HG03439 (cell line): ENCODE results near the gene GSTA4.
"Not testable (repeated sequence)": the region's sequence is repeated elsewhere in the genome, so short reads cannot be mapped to it uniquely, and the experiment has no call there.

Source experiments
- ATAC-seq: cut with Tn5 transposase; IDR thresholded peaks from one replicate; pipeline ENCODE4 v1.9.1; 2021; ENCODE audit warnings: mild to moderate bottlenecking, moderate library complexity; ENCODE audit not compliant: unreplicated experiment

Gene GSTA4

DNA sequence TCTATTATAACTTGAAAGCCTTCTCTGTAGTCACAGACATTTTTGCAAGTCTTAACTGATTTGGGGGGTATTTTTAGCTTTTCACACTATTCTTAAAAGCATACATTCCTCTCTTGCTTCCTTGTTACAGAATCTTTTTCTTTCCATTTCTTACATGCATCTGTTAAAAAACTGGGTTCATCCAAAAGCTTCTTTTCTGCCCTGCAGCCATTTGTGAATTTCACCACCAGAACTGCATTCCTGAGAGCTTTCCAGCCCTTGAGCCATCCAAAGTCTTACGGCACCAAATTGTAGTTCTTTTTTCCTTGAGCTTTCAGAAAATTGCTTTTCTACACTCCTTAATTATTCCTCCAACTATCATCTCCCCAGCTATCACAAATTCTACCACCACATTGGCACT, 19.7 kb upstream of the GSTA4 start:
- ATAC-seq, result no peak

GRCh38 chr6:53014063-53014462, 19.0 kb upstream of the GSTA4 start:
- ATAC-seq, result no peak

DNA sequence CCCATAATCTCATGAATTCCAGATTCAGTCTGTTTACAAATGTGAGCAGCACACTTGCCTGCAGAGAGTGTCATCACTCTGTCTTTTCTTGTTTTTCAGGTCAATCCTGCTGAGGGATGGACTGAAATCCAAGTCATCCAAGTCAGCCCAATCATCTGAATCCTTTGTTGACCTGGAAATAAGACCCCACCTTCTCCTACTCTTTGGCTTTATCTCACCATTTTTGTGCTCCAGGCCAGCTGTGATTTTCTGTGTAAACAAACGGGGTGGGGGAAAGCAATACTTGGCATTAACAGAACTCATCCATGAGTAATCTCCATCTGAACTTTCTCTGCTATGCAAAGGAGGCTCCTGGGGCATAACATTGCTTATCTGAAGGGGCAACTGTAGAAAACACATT, 16.9 kb upstream of the GSTA4 start:
- no peak for ATAC-seq

DNA sequence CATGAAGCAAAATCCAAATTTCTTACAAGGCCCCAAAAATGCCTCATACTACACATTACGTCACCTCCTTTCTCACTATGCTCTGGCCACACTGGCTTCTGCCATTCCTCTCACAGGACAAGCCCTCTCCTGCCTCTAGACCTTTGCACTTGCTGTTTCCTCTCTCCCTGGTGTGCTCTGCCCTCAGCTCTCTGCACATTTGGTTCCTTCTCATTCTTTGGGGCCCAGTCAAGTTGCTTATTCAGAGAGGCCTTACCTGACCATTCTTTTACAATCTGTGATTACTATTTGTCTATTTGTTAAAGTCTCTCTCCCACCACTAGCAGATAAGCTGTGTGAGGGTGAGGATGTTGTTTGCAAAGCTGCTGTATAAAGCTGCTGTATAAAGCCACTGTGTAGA, 15.4 kb upstream of the GSTA4 start:
- no peak for ATAC-seq

GRCh38 chr6:53009511-53009910, 14.4 kb upstream of the GSTA4 start:
- no peak for ATAC-seq

GRCh38 chr6:53009056-53009455, 14.0 kb upstream of the GSTA4 start:
- ATAC-seq, result no peak

GRCh38 chr6:53008192-53008687, 13.2 kb upstream of the GSTA4 start:
- not testable (repeated sequence) for ATAC-seq

- no peak for ATAC-seq
Observed at GRCh38 chr6:53005663-53006250, 10.7 kb upstream of the GSTA4 start.

DNA sequence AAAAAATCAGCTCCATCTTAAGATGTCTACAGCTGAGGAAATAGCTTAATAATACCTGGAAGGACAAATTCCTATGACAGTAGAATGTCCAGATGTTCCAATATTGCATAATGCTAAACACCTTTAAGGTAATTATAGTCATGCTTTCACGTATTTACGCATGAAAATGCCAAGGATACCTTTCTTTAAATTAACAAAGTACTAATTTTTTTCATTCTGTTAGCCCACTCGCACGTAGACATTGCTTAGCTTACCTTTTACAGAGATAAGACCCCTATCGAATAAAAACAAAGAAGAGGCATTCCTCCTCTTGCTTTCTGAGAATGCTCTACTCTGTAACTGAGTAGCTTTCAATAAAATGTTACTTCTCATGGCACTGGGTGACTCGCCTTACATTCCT, 4.4 kb upstream of the GSTA4 start:
- no peak for ATAC-seq

DNA sequence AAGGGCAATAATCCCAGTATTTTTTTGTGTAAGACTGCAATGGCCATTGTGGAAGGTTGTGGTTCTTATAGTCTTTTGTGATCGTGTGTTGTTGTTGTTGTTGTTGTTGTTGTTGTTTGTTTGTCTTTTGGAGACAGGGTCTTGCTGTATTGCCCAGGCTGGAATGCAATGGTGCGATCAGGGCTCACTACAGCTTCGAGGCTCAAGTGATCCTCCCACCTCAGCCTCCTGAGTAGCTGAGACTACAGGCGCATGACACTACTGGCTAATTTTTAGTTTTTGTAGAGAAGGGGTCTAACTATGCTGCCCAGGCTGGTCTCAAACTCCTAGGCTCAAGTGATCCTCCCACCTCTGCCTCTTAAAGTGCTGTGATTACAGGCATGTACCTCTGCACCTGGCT, 3.5 kb upstream of the GSTA4 start:
- ATAC-seq, result no peak

GRCh38 chr6:52995913-52996645, 995 bp upstream of the GSTA4 start:
- ATAC-seq, result no peak

DNA sequence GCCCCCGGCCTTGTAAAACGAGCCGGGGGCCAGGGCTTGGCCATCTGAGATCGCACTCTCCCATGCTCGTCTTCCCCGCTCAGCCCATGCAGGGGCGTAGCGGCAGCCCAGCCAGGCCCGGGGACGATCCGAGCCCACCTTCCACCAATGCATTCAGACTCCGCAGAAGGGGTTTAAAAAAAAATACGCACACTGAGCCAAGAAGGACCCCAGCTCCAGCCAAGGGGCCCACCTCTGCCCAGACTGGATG, 320 bp downstream of the GSTA4 start:
- peak; percentile 22 for ATAC-seq

DNA sequence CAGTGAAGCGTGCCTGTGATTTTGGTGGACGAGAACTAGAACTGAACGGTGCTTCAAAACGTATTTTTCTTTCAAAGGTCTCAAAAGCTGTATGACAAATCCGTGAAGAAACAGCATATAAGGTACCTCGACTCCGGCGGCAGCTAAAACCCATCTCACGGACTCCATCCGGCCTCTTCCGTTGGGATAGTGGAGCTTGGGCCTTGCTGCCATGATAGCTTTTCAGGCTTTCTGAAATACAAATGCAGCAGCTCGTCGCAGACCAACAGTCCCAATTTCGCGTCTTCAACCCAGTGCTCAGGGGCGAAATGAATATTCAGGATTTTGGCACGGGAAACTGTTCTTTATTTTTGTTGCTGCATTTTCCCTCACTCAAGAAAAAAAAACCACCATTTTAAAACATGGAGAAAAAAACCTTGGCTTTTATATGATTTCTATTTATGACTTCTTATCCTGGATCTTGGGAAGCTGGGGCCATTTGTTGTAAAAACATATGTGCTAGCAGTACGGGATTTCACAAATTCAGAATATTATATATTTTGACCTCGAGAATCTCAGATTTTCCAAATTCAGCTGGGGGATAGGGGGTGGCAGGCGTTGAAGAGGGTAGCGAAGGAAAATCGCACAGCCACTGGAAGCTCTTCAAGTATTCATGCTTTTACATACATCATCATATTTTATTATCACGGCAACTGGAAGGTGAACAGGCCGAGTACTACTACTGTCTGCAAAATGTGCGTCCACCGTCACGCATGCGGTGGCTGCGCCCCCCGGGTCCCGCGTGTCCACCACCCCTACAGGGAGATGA, 849 bp downstream of the GSTA4 start:
- no peak for ATAC-seq

DNA sequence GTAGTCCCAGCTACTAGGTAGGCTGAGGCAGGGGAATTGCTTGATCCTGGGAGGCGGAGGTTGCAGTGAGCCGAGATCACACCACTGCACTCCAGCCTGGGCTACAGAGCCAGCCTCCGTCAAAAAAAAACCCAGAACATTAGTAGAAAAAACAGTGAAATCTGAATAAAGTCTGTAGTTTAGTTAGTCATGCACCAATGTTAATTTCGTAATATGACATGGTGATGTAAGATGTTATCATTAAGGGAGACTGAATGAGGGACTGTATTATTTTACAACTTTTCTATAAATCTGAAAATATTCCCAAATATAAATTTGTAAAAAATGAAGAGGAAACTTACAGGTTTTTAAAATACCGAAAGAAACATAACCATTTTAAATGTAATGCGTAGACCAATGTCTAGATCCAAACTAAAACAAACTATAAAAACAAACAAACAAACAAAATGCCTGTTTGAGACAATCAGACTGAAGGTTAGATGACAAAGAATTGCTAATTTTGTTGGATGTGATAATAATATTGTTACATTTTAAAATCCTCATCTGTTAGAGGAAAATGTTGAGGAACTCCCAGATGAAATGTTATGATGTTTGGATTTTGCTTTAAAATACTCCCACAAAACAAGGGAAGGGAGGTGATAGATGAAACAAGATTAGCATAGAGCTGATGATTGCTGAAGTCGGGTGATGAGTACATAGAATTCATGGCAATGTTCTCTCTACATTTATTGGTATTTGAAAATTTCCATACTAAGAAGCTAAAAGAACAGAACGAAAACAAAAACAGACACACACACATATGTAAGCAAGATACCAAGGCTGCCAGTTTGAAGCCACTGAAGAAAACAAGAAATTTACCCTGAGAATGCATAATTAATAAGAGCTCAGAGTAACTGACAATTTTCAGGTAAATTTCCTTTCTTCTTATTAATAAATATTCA, 1.8 kb downstream of the GSTA4 start:
- no peak for ATAC-seq

GRCh38 chr6:52990342-52990741, 4.7 kb downstream of the GSTA4 start:
- ATAC-seq, result no peak

- ATAC-seq, result no peak
Observed at GRCh38 chr6:52985228-52985627, 9.9 kb downstream of the GSTA4 start.

GRCh38 chr6:52984247-52984646, 10.8 kb downstream of the GSTA4 start:
- ATAC-seq, result peak; percentile 64

DNA sequence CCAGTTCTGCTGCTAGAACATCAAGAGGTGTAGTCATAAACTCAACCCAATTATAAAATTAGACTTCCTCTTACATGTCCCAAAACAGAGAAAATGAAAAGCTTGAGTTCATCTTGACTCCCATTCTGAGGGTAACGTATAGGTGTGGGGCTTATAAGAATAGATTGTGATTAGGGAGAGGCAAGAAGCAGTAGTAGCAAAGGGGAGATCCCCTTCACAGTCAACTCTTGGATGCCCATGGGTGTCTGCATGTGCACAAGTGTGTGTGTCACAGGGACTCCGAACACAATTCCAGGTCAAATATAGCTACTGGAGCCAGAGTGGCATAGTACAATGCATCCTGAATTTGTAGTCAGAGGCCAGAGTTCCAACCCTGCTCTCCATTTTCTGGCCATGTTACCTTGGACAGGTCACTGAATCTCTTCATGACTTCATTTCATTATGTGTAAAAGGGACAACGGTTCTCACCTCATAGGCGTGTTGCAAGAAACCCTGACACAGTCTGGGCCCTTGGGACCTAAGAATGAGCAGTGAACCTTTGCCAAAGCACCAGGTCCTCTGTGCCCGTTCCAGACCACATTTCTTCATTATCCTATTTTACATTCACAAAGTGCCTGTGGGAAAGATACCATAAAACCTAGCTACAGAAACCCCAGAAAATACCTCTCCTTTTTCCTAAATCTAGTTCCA, 11.8 kb downstream of the GSTA4 start:
- no peak for ATAC-seq

GRCh38 chr6:52982680-52983079, 12.4 kb downstream of the GSTA4 start:
- ATAC-seq, result no peak

- no peak for ATAC-seq
Observed at GRCh38 chr6:52981222-52981900, 13.7 kb downstream of the GSTA4 start.
